ENCODE results near the gene APPL2. TPM values are rescaled to one million over a fixed set of nuclear protein-coding genes. Genes with fewer than 3 reads are reported as not detected.
"Not testable (repeated sequence)": the region's sequence is repeated elsewhere in the genome, so short reads cannot be mapped to it uniquely, and the experiment has no call there.

The APPL2 gene
- total RNA-seq, 1 donor from 2014 or later, result 37.5 TPM

- H2AFZ ChIP-seq (replicated peaks), result no peak overlapping the region
- no peaks in the 10 kb centered on the region for H3K27me3 ChIP-seq
- H3K27me3 Mint-ChIP-seq (ENCODE audit: insufficient read depth, low read depth), result peaks cover 2% of the 10 kb centered on the region
- H3K9ac ChIP-seq, result no peak overlapping the region
- H3K4me1 ChIP-seq, result no peaks in the 10 kb centered on the region
- no peak overlapping the region for H3K4me2 ChIP-seq
- H3K4me3 Mint-ChIP-seq, result no peak overlapping the region
- H3K79me2 ChIP-seq (ENCODE audit: low read depth), result no peaks in the 10 kb centered on the region
- H3K9me3 Mint-ChIP-seq, result no peaks in the 10 kb centered on the region
- H3F3A ChIP-seq (ENCODE audit: low read depth), result no peaks in the 10 kb centered on the region
- no peak for TF ChIP-seq CTCF (IDR thresholded peaks at IDR 0.05)
- TF ChIP-seq EZH2phosphoT487 (IDR thresholded peaks at IDR 0.05), result no peak
- TF ChIP-seq EZH2 (IDR thresholded peaks at IDR 0.05), result no peak
- no peaks in the 10 kb centered on the region for H4K20me1 ChIP-seq (ENCODE audit: low read depth)
- H3K4me1 Mint-ChIP-seq, result peaks cover 1% of the 10 kb centered on the region
- H3K27ac ChIP-seq, result no peak overlapping the region
- H3K27ac Mint-ChIP-seq, result peak overlapping the region; percentile 12
- no peaks in the 10 kb centered on the region for H3K9me3 ChIP-seq (ENCODE audit: low read depth)
- no peak for DNase-seq (ENCODE audit: low spot score)
- no peak overlapping the region for H3K4me3 ChIP-seq
- no peaks in the 10 kb centered on the region for H3K36me3 ChIP-seq
- H3K36me3 Mint-ChIP-seq, result no peaks in the 10 kb centered on the region
These were observed 18.0 kb upstream of the APPL2 start for GRCh38 chr12:105253866-105254513.

- no peak for TF ChIP-seq CTCF (IDR thresholded peaks at IDR 0.05)
- no peak for TF ChIP-seq EZH2 (IDR thresholded peaks at IDR 0.05)
- TF ChIP-seq EZH2phosphoT487 (IDR thresholded peaks at IDR 0.05), result no peak
- Histone ChIP-seq H2AFZ (replicated peaks) (no peak overlapping the region), H3K9ac (no peak overlapping the region), H3K79me2 (ENCODE audit: low read depth) (no peaks in the 10 kb centered on the region), H3K4me3 (no peak overlapping the region), H3K4me2 (no peak overlapping the region), H3K27ac (no peak overlapping the region), H3K4me1 (no peaks in the 10 kb centered on the region), H4K20me1 (ENCODE audit: low read depth) (no peaks in the 10 kb centered on the region), H3K36me3 (no peaks in the 10 kb centered on the region), H3F3A (ENCODE audit: low read depth) (no peaks in the 10 kb centered on the region), H3K27me3 (no peaks in the 10 kb centered on the region), H3K9me3 (ENCODE audit: low read depth) (no peaks in the 10 kb centered on the region)
- Mint-ChIP-seq H3K9me3 (no peaks in the 10 kb centered on the region), H3K27ac (no peak overlapping the region), H3K27me3 (ENCODE audit: insufficient read depth, low read depth) (no peaks in the 10 kb centered on the region), H3K36me3 (no peaks in the 10 kb centered on the region), H3K4me3 (no peak overlapping the region), H3K4me1 (no peaks in the 10 kb centered on the region)
- no peak for DNase-seq (ENCODE audit: low spot score)
These were observed 16.9 kb upstream of the APPL2 start for GRCh38 chr12:105252901-105253300.

- not testable (repeated sequence) for H3K9me3 ChIP-seq (ENCODE audit: low read depth); H3K27ac Mint-ChIP-seq; H3F3A ChIP-seq (ENCODE audit: low read depth); H3K4me3 Mint-ChIP-seq; H3K4me3 ChIP-seq; H3K79me2 ChIP-seq (ENCODE audit: low read depth); H3K4me1 ChIP-seq; H2AFZ ChIP-seq (replicated peaks); H3K27me3 ChIP-seq; H3K4me1 Mint-ChIP-seq; DNase-seq (ENCODE audit: low spot score); H3K36me3 Mint-ChIP-seq; H3K9ac ChIP-seq; H4K20me1 ChIP-seq (ENCODE audit: low read depth); H3K27ac ChIP-seq; H3K27me3 Mint-ChIP-seq (ENCODE audit: insufficient read depth, low read depth); H3K4me2 ChIP-seq; H3K36me3 ChIP-seq
- H3K9me3 Mint-ChIP-seq, result peaks cover 19% of the 10 kb centered on the region
These were observed 9.9 kb upstream of the APPL2 start for GRCh38 chr12:105245776-105246427.

GRCh38 chr12:105245291-105245690 is 9.3 kb upstream of the APPL2 start:
- no peaks in the 10 kb centered on the region for H3K36me3 Mint-ChIP-seq
- DNase-seq (ENCODE audit: low spot score), result no peak
- Histone ChIP-seq H4K20me1 (ENCODE audit: low read depth) (no peaks in the 10 kb centered on the region), H3F3A (ENCODE audit: low read depth) (no peaks in the 10 kb centered on the region), H3K4me3 (no peak overlapping the region), H3K4me2 (no peak overlapping the region), H3K27me3 (no peaks in the 10 kb centered on the region), H3K9me3 (ENCODE audit: low read depth) (no peaks in the 10 kb centered on the region), H3K4me1 (no peaks in the 10 kb centered on the region), H2AFZ (replicated peaks) (no peak overlapping the region), H3K36me3 (no peaks in the 10 kb centered on the region), H3K9ac (no peak overlapping the region), H3K79me2 (ENCODE audit: low read depth) (no peaks in the 10 kb centered on the region), H3K27ac (no peak overlapping the region)
- peaks cover 19% of the 10 kb centered on the region for H3K9me3 Mint-ChIP-seq
- H3K27ac Mint-ChIP-seq, result no peak overlapping the region
- no peaks in the 10 kb centered on the region for H3K4me1 Mint-ChIP-seq
- TF ChIP-seq EZH2 (IDR thresholded peaks at IDR 0.05) (no peak), CTCF (IDR thresholded peaks at IDR 0.05) (no peak), EZH2phosphoT487 (IDR thresholded peaks at IDR 0.05) (no peak)
- peaks cover 6% of the 10 kb centered on the region for H3K27me3 Mint-ChIP-seq (ENCODE audit: insufficient read depth, low read depth)
- H3K4me3 Mint-ChIP-seq, result no peak overlapping the region

Data from neural progenitor cell (in vitro differentiated cells).